SK-N-SH treated with all-trans-retinoic acid at 6 μM for 48 hours (cell line): ENCODE data around the gene GLRX3.

Source experiments
- ATAC-seq: fragments of 200-7000 bp; cut with Tn5 transposase; 3 replicates; pipeline ENCODE4 v1.9.1; 2020; ENCODE audit warnings: mild to moderate bottlenecking, moderate library complexity
- ARNTL ChIP-seq: fragments of 450-650 bp; formaldehyde crosslinking; IDR thresholded peaks from 2 replicates; pipeline ENCODE4 v1.5.0; 2020; ENCODE audit warnings: low read depth, mild to moderate bottlenecking, moderate library complexity, borderline replicate concordance
- BACH2 ChIP-seq: fragments of 250-450 bp; sonication (Bioruptor Pico); IDR thresholded peaks from 2 replicates; pipeline ENCODE4 v1.9.0; 2021; ENCODE audit warnings: mild to moderate bottlenecking, borderline replicate concordance
- CREB5 ChIP-seq: fragments of 250-450 bp; sonication (Bioruptor Pico); IDR thresholded peaks from 2 replicates; pipeline ENCODE4 v1.5.1; 2020; ENCODE audit warnings: low read depth, mild to moderate bottlenecking, moderate library complexity
- CSDC2 ChIP-seq: fragments of 250-450 bp; sonication (Bioruptor Pico); IDR thresholded peaks from 2 replicates; pipeline ENCODE4 v1.5.0; 2020; ENCODE audit warnings: mild to moderate bottlenecking, moderate library complexity
- CSRNP3 ChIP-seq: fragments of 250-450 bp; sonication (Bioruptor Pico); IDR thresholded peaks from 2 replicates; pipeline ENCODE4 v1.5.1; 2021; ENCODE audit warnings: mild to moderate bottlenecking, moderate library complexity
- ESRRG ChIP-seq: fragments of 250-450 bp; sonication (Bioruptor Pico); IDR thresholded peaks from 2 replicates; pipeline ENCODE4 v1.6.1; 2021; ENCODE audit warnings: mild to moderate bottlenecking
- ISL1 ChIP-seq: fragments of 250-450 bp; sonication (Bioruptor Pico); IDR thresholded peaks from 2 replicates; pipeline ENCODE4 v2.1.2; 2022; ENCODE audit warnings: mild to moderate bottlenecking, moderate library complexity
- PATZ1 ChIP-seq: fragments of 250-450 bp; sonication (Bioruptor Pico); IDR thresholded peaks from 2 replicates; pipeline ENCODE4 v1.8.0; 2020; ENCODE audit warnings: mild to moderate bottlenecking, moderate library complexity, borderline replicate concordance
- PPARA ChIP-seq: fragments of 250-450 bp; sonication (Bioruptor Pico); IDR thresholded peaks from 2 replicates; pipeline ENCODE4 v1.5.0; 2020; ENCODE audit warnings: mild to moderate bottlenecking, borderline replicate concordance
- RARB ChIP-seq: fragments of 250-450 bp; sonication (Bioruptor Pico); IDR thresholded peaks from 2 replicates; pipeline ENCODE4 v1.8.0; 2021; ENCODE audit warnings: mild to moderate bottlenecking, moderate library complexity
- SNAI2 ChIP-seq: fragments of 250-450 bp; sonication (Bioruptor Pico); IDR thresholded peaks from 2 replicates; pipeline ENCODE4 v1.5.0; 2020; ENCODE audit warnings: mild to moderate bottlenecking, moderate library complexity
- TCF4 ChIP-seq: fragments of 250-450 bp; sonication (Bioruptor Pico); IDR thresholded peaks from 2 replicates; pipeline ENCODE4 v1.8.0; 2021; ENCODE audit warnings: mild to moderate bottlenecking, moderate library complexity, borderline replicate concordance
- TOX ChIP-seq: fragments of 250-450 bp; sonication (Bioruptor Pico); IDR thresholded peaks from 2 replicates; pipeline ENCODE4 v1.8.0; 2021; ENCODE audit warnings: mild to moderate bottlenecking, moderate library complexity, borderline replicate concordance
- TSHZ2 ChIP-seq: fragments of 250-450 bp; sonication (Bioruptor Pico); IDR thresholded peaks from 2 replicates; pipeline ENCODE4 v1.5.0; 2020; ENCODE audit warnings: mild to moderate bottlenecking, moderate library complexity
- ZC3H10 ChIP-seq: fragments of 250-450 bp; sonication (Bioruptor Pico); IDR thresholded peaks from 2 replicates; pipeline ENCODE4 v1.5.1; 2021; ENCODE audit warnings: mild to moderate bottlenecking, moderate library complexity
- ZFP3 ChIP-seq: fragments of 250-450 bp; sonication (Bioruptor Pico); IDR thresholded peaks from 2 replicates; pipeline ENCODE4 v1.5.0; 2020; ENCODE audit warnings: mild to moderate bottlenecking, moderate library complexity
- ZFP30 ChIP-seq: fragments of 450-650 bp; formaldehyde crosslinking; IDR thresholded peaks from 2 replicates; pipeline ENCODE4 v1.5.0; 2022; ENCODE audit warnings: mild to moderate bottlenecking, moderate library complexity
- ZNF565 ChIP-seq: fragments of 450-650 bp; formaldehyde crosslinking; conservative IDR thresholded peaks from 2 replicates; pipeline ENCODE4 v1.5.0; 2020; ENCODE audit warnings: low read depth, mild to moderate bottlenecking, moderate library complexity
- ZNF8 ChIP-seq: fragments of 450-650 bp; formaldehyde crosslinking; IDR thresholded peaks from 2 replicates; pipeline ENCODE4 v1.5.0; 2020; ENCODE audit warnings: mild to moderate bottlenecking, moderate library complexity

GLRX3 gene

GRCh38 chr10:130128922-130129321 lies 7.3 kb upstream of the GLRX3 start:
- ATAC-seq: no peak
- no peak for TF ChIP-seq ZC3H10 (CRISPR knock-in tag)

- ATAC-seq: peak; percentile 58
- no peak for TF ChIP-seq CSRNP3
- no peak for TF ChIP-seq ISL1 (CRISPR knock-in tag)
- TF ChIP-seq ZNF8 (CRISPR knock-in tag): no peak
- TF ChIP-seq PPARA (CRISPR knock-in tag): no peak
- no peak for TF ChIP-seq ZFP3 (CRISPR knock-in tag)
Observed at GRCh38 chr10:130135676-130136225, 440 bp upstream of the GLRX3 start.

- peak; percentile 14 for ATAC-seq
- TF ChIP-seq BACH2 (CRISPR knock-in tag): no peak
- no peak for TF ChIP-seq CSRNP3
- no peak for TF ChIP-seq ARNTL
- no peak for TF ChIP-seq SNAI2 (CRISPR knock-in tag)
- TF ChIP-seq CSDC2: no peak
- TF ChIP-seq RARB: no peak
- no peak for TF ChIP-seq TSHZ2 (CRISPR knock-in tag)
- TF ChIP-seq CREB5 (CRISPR knock-in tag): no peak
Observed at GRCh38 chr10:130137090-130137448, 878 bp downstream of the GLRX3 start.

GRCh38 chr10:130137659-130138478 lies 1.7 kb downstream of the GLRX3 start:
- no peak for ATAC-seq
- TF ChIP-seq TSHZ2 (CRISPR knock-in tag) (no peak), ZFP30 (no peak), ZC3H10 (CRISPR knock-in tag) (no peak), RARB (no peak), CSRNP3 (no peak), TCF4 (CRISPR knock-in tag) (no peak), ZNF565 (CRISPR knock-in tag) (no peak), ISL1 (CRISPR knock-in tag) (no peak), PATZ1 (CRISPR knock-in tag) (no peak), SNAI2 (CRISPR knock-in tag) (no peak), TOX (no peak), PPARA (CRISPR knock-in tag) (no peak), ESRRG (CRISPR knock-in tag) (no peak), ARNTL (no peak), CREB5 (CRISPR knock-in tag) (no peak), ZFP3 (CRISPR knock-in tag) (no peak), CSDC2 (no peak)
